Parathyroid adenoma (tissue), 2 donors: ENCODE measurements around the gene MAD1L1.

Experiments
- H2AFZ ChIP-seq: fragments of 300-600 bp; sonication (generic); one replicate; pipeline ENCODE4 v1.7.0; 2017; ENCODE audit warnings: antibody characterized with exemption, mild to moderate bottlenecking
- H3K27ac ChIP-seq: fragments of 300-600 bp; sonication (generic); one replicate; pipeline ENCODE4 v1.7.0; 2017
- H3K27me3 ChIP-seq: fragments of 300-600 bp; sonication (generic); one replicate; pipeline ENCODE4 v1.7.0; 2017; ENCODE audit warnings: low read length; ENCODE audit not compliant: control insufficient read depth, insufficient read depth
- H3K36me3 ChIP-seq: fragments of 300-600 bp; sonication (generic); one replicate; pipeline ENCODE4 v1.7.0; 2017; ENCODE audit warnings: low read length; ENCODE audit not compliant: control insufficient read depth, insufficient read depth
- H3K4me1 ChIP-seq: fragments of 300-600 bp; sonication (generic); one replicate; pipeline ENCODE4 v1.7.0; 2017; ENCODE audit warnings: control low read depth
- H3K4me2 ChIP-seq: fragments of 300-600 bp; sonication (generic); one replicate; pipeline ENCODE4 v1.7.0; 2017; ENCODE audit warnings: low read length
- H3K4me3 ChIP-seq: fragments of 300-600 bp; sonication (generic); one replicate; pipeline ENCODE4 v1.7.0; 2017; ENCODE audit warnings: low read depth, low read length
- H3K79me2 ChIP-seq: fragments of 300-600 bp; sonication (generic); one replicate; pipeline ENCODE4 v1.7.0; 2017; ENCODE audit warnings: control low read depth
- H3K9ac ChIP-seq: fragments of 300-600 bp; sonication (generic); one replicate; pipeline ENCODE4 v1.7.0; 2017; ENCODE audit warnings: mild to moderate bottlenecking
- H3K9me3 ChIP-seq: fragments of 300-600 bp; sonication (generic); one replicate; pipeline ENCODE4 v1.7.0; 2017; ENCODE audit warnings: low read length; ENCODE audit not compliant: control insufficient read depth
- TF ChIP-seq, protein P1 (sequence below): fragments of 300-600 bp; sonication (generic); IDR thresholded peaks from one replicate; pipeline ENCODE4 v1.7.0; 2017; ENCODE audit warnings: antibody characterized with exemption, mild to moderate bottlenecking
- donor health status: primary hyperparathyroidism.

The MAD1L1 gene

DNA sequence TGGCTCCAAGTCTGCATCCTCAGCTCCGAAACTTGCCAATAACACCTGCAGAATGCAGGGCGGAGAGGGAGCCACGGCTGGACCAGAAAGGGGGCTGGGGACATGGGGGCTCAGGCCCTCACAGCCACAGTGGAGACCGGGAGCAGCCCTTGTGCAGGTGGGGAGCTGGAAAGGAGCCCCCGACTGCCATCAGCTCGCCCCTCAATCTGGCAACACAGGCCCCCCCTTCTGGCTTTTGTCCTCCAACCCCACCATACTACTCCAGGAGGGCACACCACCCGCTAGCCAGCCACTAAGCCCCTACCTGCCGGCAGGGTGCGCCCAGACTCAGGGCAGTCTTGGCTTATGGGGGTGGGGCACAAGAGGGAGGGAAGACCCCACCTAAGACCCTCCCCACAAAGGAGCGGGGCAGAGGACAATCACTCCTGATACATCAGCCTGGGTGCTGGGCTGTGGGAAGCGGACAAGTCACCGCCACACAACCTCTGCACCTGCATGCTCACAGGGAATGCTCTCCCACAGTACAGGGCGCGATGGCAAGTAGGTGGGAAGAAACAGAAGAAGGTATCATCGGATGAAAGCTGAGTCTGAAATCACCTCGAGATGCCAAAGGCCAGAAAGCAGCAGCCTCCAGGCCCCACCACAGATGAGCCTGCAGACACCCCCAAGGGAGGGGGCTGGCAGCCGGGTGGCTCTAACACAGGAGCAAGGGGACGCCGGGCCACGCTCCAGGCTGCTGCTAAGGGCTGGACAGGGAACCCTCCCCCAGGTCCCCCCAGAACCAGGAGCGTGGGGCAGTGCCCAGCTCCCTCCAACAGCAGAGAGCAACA, 297.4 kb downstream of the MAD1L1 start:
- no peak overlapping the region for H3K4me2 ChIP-seq
- H3K9ac ChIP-seq = no peak overlapping the region
- H3K4me1 ChIP-seq = no peaks in the 10 kb centered on the region
- no peak overlapping the region for H3K4me3 ChIP-seq
- H3K27ac ChIP-seq = no peak overlapping the region
- H3K9me3 ChIP-seq = no peaks in the 10 kb centered on the region
- TF ChIP-seq, protein P1, sequence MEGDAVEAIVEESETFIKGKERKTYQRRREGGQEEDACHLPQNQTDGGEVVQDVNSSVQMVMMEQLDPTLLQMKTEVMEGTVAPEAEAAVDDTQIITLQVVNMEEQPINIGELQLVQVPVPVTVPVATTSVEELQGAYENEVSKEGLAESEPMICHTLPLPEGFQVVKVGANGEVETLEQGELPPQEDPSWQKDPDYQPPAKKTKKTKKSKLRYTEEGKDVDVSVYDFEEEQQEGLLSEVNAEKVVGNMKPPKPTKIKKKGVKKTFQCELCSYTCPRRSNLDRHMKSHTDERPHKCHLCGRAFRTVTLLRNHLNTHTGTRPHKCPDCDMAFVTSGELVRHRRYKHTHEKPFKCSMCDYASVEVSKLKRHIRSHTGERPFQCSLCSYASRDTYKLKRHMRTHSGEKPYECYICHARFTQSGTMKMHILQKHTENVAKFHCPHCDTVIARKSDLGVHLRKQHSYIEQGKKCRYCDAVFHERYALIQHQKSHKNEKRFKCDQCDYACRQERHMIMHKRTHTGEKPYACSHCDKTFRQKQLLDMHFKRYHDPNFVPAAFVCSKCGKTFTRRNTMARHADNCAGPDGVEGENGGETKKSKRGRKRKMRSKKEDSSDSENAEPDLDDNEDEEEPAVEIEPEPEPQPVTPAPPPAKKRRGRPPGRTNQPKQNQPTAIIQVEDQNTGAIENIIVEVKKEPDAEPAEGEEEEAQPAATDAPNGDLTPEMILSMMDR = no peak
- no peaks in the 10 kb centered on the region for H3K36me3 ChIP-seq
- no peaks in the 10 kb centered on the region for H3K79me2 ChIP-seq
- H3K27me3 ChIP-seq = no peaks in the 10 kb centered on the region
- no peak overlapping the region for H2AFZ ChIP-seq

DNA sequence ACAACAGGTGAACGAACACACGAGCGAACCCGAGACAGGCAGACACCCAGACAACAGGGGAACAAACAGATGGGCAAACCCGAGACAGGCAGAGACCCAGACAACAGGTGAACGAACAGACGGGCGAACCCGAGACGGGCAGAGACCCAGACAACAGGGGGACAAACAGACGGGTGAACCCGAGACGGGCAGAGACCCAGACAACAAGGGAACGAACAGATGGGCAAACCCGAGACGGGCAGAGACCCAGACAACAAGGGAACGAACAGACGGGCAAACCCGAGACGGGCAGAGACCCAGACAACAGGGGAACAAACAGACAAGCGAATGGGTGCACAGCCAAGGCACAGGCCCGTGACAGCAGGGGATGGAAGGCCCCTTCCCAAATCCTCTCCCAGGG, 298.0 kb downstream of the MAD1L1 start:
- Histone ChIP-seq H3K4me2 (no peak overlapping the region), H3K27me3 (no peaks in the 10 kb centered on the region), H2AFZ (no peak overlapping the region), H3K27ac (no peak overlapping the region), H3K79me2 (no peaks in the 10 kb centered on the region), H3K9ac (no peak overlapping the region), H3K9me3 (no peaks in the 10 kb centered on the region), H3K36me3 (no peaks in the 10 kb centered on the region), H3K4me1 (no peaks in the 10 kb centered on the region), H3K4me3 (no peak overlapping the region)
- TF ChIP-seq, protein P1 = no peak

DNA sequence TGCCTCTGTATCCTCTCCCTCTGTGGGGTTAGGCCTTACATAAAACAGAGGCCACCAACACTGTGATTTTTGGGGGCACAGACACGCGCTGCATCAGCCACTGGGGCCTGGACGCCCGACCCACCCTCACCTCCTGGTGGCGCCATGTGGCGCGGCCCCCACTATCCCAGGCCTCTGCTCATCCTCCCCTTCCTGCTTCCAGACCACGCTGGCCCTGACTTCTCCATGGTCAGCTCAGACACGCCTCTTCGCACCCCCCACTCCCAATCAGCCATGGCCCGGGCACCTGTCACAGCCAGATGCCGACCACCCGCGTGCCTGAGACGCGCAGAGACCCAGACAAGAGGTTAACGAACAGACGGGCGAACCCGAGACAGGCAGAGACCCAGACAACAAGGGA, 298.7 kb downstream of the MAD1L1 start:
- Histone ChIP-seq H3K4me3 (no peak overlapping the region), H3K79me2 (no peaks in the 10 kb centered on the region), H3K9ac (no peak overlapping the region), H3K9me3 (no peaks in the 10 kb centered on the region), H3K4me2 (no peak overlapping the region), H3K36me3 (no peaks in the 10 kb centered on the region), H3K4me1 (no peaks in the 10 kb centered on the region), H3K27me3 (no peaks in the 10 kb centered on the region), H3K27ac (no peak overlapping the region), H2AFZ (no peak overlapping the region)
- TF ChIP-seq, protein P1 = no peak

DNA sequence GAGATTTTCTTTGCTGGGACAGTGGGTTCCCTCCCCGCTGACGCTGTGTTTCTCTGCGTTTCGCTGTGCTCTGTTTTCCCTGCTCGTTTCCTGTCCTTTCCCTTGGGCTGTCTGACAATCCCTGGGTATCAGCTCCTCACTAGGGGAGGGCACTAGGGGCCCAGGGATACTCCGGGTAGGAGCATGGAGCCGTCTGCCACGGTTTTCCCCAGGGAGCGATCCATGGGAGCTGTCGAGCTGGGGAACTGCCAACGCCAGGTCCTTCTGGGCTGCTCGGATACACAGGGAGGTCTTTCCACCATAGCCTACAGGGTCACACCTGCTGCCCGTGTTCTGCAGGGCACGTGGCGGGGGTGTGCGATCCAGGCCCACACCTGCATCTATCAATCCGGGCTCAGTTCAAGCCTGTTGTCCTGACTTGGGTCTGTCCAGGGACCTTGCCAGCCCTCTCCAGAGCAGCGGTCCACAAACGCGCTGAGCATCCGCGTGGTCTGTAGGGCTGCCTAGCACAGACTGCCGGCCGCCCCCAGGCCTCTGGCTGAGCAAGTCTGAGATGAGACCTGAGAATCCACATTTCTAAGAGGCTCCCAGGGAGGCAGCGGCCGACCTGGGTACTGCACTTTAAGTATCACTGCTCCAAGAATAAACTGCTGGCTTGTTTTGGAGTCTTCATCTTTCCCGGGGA, 299.5 kb downstream of the MAD1L1 start:
- TF ChIP-seq, protein P1 = no peak
- no peak overlapping the region for H3K27ac ChIP-seq

More for the DNA sequence above, 299.5 kb downstream of the MAD1L1 start:
- Histone ChIP-seq H3K4me1 (no peaks in the 10 kb centered on the region), H2AFZ (no peak overlapping the region), H3K4me2 (no peak overlapping the region), H3K36me3 (no peaks in the 10 kb centered on the region), H3K9ac (no peak overlapping the region), H3K79me2 (no peaks in the 10 kb centered on the region), H3K4me3 (no peak overlapping the region), H3K9me3 (no peaks in the 10 kb centered on the region), H3K27me3 (no peaks in the 10 kb centered on the region)
